ENCODE data around the gene WWOX. TPM values are rescaled to one million over a fixed set of nuclear protein-coding genes. Genes with fewer than 3 reads are reported as not detected.

WWOX gene
- total RNA-seq, 1 donor from 2014 or later = 19.2 TPM

DNA sequence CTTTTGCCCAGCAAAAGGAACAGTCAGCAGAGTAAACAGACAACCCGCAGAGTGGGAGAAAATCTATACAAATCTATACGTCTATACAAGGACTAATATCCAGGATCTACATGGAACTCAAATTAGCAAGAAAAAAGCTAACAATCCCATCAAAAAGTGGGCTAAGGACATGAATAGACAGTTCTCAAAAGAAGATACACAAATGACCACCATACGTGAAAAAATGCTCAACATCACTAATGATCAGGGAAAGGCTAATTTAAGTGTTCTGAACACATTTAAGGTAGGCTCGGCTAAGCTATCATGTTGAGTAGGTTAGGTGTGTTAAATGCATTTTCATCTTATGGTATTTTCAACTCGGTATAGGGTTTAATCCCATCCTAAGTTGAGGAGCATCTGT, 598.0 kb downstream of the WWOX start:
- H3K4me1 ChIP-seq = no peaks in the 10 kb centered on the region
- intact Hi-C loops (cut with DNase I) = no loop called here
- no peaks in the 10 kb centered on the region for H3K9me3 ChIP-seq
- TF ChIP-seq, protein P1, sequence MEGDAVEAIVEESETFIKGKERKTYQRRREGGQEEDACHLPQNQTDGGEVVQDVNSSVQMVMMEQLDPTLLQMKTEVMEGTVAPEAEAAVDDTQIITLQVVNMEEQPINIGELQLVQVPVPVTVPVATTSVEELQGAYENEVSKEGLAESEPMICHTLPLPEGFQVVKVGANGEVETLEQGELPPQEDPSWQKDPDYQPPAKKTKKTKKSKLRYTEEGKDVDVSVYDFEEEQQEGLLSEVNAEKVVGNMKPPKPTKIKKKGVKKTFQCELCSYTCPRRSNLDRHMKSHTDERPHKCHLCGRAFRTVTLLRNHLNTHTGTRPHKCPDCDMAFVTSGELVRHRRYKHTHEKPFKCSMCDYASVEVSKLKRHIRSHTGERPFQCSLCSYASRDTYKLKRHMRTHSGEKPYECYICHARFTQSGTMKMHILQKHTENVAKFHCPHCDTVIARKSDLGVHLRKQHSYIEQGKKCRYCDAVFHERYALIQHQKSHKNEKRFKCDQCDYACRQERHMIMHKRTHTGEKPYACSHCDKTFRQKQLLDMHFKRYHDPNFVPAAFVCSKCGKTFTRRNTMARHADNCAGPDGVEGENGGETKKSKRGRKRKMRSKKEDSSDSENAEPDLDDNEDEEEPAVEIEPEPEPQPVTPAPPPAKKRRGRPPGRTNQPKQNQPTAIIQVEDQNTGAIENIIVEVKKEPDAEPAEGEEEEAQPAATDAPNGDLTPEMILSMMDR (IDR thresholded peaks at IDR 0.05) = no peak
- DNase-seq = no peak
- no peaks in the 10 kb centered on the region for H3K27me3 ChIP-seq (ENCODE audit: low read depth)
- no peak overlapping the region for H3K4me3 ChIP-seq
- no peak for ATAC-seq
- no peaks in the 10 kb centered on the region for H3K36me3 ChIP-seq
- no peak overlapping the region for H3K27ac ChIP-seq

DNA sequence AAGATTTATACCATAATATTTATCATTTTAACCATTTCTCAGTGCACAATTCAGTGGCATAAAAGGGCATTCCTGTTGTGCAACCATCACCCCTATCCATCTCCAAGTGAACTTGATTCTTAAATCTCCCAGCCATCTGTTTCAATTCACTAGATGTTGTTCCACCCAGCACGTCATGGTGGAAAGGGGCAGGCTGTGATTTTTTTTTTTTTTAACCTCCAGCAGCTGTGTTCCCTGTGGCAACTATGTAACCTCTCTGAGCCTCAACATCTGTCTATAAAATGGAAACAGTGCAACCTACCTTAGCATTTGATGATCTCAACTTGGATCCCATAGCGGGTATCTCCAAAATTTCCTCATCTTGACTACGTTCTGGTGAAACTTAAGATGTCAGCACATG, 604.5 kb downstream of the WWOX start:
- DNase-seq (no peak), ATAC-seq (no peak)
- Histone ChIP-seq H3K36me3 (no peaks in the 10 kb centered on the region), H3K9me3 (peaks cover 7% of the 10 kb centered on the region), H3K27me3 (ENCODE audit: low read depth) (no peaks in the 10 kb centered on the region), H3K4me3 (no peak overlapping the region), H3K27ac (no peak overlapping the region), H3K4me1 (no peaks in the 10 kb centered on the region)
- TF ChIP-seq, protein P1 (IDR thresholded peaks at IDR 0.05) = no peak
- intact Hi-C loops (cut with DNase I) = no loop called here

DNA sequence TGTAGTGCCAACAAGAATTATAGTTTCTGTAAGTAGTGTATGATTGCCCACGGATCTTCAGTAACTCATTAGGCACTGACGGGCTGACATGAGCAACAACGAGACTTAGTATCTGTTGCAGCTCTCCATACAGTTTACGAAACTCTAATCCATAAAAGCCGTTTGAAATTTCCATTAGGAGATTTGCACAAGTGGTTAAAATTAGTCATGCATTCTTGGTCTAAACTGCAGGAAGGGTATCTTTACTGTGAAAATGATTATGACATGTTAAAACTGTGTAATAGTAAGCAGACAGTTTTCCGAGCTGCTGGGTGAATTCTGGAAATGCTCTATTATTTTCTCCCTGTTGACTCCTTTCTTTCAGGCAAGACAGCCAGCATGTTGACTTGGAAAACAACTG, 605.0 kb downstream of the WWOX start:
- DNase-seq (no peak), ATAC-seq (no peak)
- peaks cover 7% of the 10 kb centered on the region for H3K9me3 ChIP-seq
- H3K4me3 ChIP-seq = no peak overlapping the region
- H3K4me1 ChIP-seq = no peaks in the 10 kb centered on the region
- no peak overlapping the region for H3K27ac ChIP-seq
- H3K27me3 ChIP-seq (ENCODE audit: low read depth) = no peaks in the 10 kb centered on the region
- no peaks in the 10 kb centered on the region for H3K36me3 ChIP-seq
- intact Hi-C loops (cut with DNase I) = no loop called here
- TF ChIP-seq, protein P1 (IDR thresholded peaks at IDR 0.05) = no peak

DNA sequence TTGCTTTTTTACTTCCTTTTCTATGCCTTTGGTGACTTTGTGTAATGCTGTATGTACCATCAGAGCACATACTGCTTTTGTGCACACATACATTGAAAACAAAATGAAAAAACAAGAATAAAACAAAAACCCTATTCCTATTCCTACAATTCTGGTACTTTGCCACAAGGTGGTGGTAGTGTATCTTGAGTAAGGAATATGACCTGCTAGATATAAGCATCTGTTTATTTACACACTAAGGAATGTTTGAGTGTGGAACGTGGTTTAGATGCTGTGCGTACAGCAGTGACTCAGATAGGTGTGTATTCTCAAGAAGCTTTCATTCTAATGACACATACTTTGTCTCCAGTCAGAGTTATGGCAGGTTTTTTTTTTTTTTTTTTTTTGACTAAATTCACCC, 606.2 kb downstream of the WWOX start:
- Histone ChIP-seq H3K9me3 (peaks cover 7% of the 10 kb centered on the region), H3K36me3 (no peaks in the 10 kb centered on the region), H3K4me3 (no peak overlapping the region), H3K27me3 (ENCODE audit: low read depth) (no peaks in the 10 kb centered on the region), H3K27ac (no peak overlapping the region), H3K4me1 (no peaks in the 10 kb centered on the region)
- TF ChIP-seq, protein P1 (IDR thresholded peaks at IDR 0.05) = peak; percentile 37
- no peak for ATAC-seq
- intact Hi-C loops (cut with DNase I) = no loop called here
- no peak for DNase-seq

DNA sequence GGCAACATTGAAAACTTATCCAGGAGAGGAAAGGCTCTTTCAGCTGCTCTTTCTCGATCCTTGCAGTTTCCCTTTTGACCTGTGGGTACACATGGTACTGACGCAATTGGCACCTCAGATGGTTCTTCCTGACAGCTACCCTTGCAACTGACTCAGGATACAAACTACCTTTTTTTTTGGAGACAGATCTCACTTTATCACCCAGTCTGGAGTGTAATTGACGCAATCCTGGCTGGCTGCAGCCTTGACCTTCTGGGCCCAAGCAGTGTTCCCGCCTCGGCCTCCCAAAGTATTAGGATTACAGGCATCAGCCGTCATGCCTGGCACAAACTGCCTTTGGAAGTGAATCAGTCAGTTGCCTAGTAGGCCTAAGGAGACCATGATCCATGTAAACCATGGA, 607.2 kb downstream of the WWOX start:
- Histone ChIP-seq H3K27me3 (ENCODE audit: low read depth) (no peaks in the 10 kb centered on the region), H3K9me3 (peaks cover 7% of the 10 kb centered on the region), H3K4me1 (no peaks in the 10 kb centered on the region), H3K27ac (no peak overlapping the region), H3K4me3 (no peak overlapping the region), H3K36me3 (no peaks in the 10 kb centered on the region)
- DNase-seq = no peak
- TF ChIP-seq, protein P1 (IDR thresholded peaks at IDR 0.05) = no peak
- no peak for ATAC-seq
- intact Hi-C loops (cut with DNase I) = no loop called here

Data from lower lobe of right lung (tissue), 2 donors.